Renal cortex interstitium (tissue), 11 donors: Measurements from ENCODE around the gene TAAR9. TPM values are rescaled to one million over a fixed set of nuclear protein-coding genes. Genes with fewer than 3 reads are reported as not detected.
"Not testable (repeated sequence)": the region's sequence is repeated elsewhere in the genome, so short reads cannot be mapped to it uniquely, and the experiment has no call there.

Experiments
- DNase-seq, 11 donors: peaks; one replicate each; pipeline ENCODE4 v3.0.0-alpha.2; 2013; ENCODE audit warnings: low read depth in 9 of 11, low spot score in 4 of 11; ENCODE audit errors: extremely low read depth in 1 of 11
- polyA plus RNA-seq, 3 donors: library from polyadenylated mRNA; unstranded; fragments of 120-200 nt; gene quantifications; one replicate each; pipeline ENCODE4 v1.2.1, GENCODE V29; 2013; ENCODE audit not compliant: insufficient read length in 3 of 3

Gene TAAR9
- polyA plus RNA-seq, 3 donors = not detected

DNA sequence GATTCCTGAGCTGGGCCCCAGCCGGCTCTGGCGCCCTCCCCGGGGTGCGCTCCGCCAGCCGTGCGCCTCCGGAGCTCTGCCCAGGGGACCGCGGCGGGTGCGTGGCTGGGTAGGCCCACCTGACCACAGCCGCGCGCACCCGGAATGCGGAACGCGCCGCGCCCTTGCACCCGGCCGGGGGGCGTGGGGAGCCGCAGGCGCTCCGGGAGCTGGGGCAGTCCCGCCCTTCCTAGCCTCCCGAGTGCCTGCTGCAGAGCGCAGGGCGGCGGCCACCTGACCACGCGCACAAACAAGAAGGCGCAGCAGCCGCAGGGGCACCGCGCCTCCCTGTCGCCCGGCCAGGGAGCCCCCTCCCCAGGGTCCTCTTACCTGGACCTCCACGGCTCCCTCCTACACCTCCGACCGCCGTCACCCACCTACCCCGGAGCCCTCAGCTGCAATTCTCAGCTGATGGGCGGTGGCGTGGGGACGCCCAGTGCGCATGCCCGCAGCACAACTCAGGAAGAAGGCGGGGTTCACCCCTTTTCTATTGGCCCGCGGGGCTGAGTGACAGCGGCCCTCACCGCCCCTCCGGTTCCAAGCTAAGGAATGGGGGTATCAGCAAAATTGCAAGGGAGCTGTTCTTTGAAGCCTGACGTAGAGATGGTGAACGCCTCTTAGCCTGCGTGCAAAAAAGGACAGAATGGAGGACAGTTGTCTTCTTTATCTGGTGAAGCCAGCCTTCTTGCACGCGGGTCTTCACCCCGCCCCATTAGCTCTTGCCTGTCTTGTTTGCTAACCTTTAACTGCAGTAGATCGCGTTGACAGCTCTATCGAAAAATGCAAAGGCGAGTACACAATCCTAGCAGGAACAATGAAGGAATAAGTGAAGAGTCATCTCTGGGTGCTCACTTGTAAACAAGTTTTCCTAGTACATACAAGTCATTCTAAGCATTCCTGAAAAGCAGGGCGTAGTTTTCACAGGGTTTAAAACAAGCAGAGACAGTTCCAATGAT lies 25.1 kb upstream of the TAAR9 start, which contains the start of gene STX7:
TSS of gene STX7 (minus strand) at position 479 of the 995 bp plus-strand sequence. CDS start 9,586 bp downstream, outside the sequence.
- DNase-seq = peak; percentile 61 to 92 (median 82)

DNA sequence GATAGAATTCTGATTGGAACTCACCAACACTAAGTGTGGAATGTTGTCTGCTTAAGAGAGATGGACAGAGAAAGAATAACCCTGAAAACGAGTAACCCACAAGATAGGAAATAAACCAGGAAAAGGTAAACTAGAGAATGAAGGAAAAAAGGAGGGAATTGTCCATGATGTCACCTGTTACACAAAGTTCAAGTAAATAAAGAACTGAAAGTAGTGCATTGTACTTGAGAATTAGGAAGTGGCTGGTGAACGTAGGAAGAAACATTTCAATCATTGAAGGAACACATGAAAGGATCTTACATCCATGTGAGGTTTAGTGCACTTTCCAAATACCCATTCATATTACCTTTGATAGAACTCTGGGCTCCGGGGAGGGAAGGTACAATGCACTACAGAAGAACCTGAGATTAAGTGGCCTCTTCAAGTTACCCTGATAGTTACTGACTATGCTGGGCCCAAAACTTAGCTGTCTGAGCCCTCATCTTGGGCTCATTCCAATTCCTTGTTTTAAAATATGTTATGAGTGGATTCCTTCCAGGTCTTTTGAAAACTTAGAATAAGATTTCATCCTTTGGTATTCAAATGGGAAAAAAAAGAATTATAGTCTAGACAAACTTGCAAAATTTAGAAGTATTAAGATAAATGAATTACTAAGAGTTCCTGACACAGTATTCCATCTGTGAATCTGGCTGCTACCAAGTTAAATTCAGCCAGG lies 24.1 kb upstream of the TAAR9 start:
- DNase-seq = no peak

DNA sequence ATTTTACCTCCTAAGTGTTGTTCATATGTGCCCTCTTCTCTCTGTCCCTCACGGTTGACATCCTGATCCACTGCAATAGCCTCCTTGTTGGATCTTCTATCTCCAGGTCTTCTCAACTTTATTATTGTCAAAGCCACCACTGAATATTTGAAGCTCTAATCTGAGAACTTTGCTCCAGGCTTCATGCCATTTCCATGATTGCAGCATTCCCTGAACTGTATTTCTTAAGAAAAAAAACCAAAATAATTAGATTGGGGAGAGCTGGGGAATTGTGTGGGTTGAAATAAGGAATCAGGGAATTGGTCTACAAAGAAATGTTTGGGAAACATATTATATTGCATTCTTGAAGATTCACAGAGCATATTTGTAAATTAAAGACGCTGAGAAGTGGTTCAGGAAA lies 22.7 kb upstream of the TAAR9 start:
- no peak for DNase-seq

DNA sequence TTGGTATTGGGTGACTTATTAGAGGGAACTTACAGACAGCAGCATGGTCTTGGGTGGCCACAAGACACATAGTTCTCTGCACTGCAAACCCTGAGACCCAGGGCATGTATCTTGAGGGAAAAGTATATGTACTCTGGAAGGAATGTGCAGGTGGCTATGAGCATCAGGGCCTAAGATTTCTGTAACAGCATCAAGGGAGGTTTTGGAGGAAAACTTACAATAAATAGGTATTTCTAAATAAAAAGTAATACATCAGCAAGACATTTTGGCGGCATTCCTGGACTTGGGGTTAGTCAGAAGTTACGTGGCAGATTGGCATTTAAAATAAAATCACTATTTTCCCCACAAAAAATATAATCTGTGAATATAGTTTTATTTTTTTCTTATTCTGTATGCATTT lies 17.1 kb upstream of the TAAR9 start:
- DNase-seq = no peak

DNA sequence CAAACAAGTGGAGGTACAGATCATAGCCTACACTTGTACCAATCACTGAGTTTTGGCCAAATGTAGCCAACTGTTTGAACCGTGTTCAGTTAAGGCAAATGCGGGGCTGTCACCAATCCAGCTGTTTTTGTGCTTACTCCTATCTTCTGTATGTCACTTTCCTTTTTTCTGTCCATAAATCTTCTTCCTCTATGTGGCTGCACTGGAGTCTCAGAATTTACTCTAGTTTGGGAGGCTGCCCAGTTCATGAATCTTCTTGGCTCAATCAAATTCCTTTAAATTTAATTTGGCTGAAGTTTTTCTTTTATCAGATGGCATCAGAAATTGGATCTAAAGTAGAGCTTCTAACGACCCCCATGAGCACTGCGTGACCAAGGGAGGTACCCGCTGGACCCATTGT lies 13.4 kb upstream of the TAAR9 start:
- DNase-seq = no peak

DNA sequence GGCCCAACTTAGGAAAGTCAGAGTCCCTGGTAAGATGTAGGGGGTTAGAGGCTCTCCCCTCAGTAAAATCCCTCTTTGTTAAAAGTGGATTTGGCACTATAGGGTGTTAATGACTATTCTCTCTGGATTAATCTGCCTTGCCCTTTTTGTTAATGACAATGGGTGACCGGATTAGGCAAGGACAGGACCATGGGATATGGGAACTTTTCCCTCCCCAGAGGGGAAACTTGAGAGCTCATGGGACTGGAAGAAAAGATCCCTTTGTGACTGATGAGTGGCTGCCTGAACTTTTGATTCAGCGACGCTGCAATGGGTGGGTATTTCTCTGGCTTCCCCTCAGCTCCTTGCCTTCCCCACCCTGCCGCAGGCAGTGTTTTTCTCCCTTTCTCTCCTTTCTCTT lies 12.2 kb upstream of the TAAR9 start:
- DNase-seq = no peak

DNA sequence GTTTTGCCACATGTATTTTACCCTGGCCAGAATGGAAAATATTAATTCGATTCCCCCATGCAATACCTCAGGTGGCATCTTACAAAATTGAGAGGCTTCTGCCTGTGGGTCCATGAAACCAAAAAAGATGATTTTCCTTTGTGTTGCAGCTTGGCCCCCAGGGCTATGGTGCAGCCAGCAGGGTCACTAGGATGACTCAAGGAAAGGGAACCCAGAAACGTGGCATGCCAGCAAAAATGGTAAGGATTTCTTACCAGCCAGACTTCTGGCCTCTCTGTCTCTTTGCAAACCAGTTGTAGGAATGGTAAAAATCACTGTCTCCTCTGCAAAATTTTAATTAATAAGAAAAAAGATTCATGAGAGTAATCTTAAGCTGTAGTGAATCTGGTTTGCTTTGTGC lies 11.6 kb upstream of the TAAR9 start:
- DNase-seq = no peak

DNA sequence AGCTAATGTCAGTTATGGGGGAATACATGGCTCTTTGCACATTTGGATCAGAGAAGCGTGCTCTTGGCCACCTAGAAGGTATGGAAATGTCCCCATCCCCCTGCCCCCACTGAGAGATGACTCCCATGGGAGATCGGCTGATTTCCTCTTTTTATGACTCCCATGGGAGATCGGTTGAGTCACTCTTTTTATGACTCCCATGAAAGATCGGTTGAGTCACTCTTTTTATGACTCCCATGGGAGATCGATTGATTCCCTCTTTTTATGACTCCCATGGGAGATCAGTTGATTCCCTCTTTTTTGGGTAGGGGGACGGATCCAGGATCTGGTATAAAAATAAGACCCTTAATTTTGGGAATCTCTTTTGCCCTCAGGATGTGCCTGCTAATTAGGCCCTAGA lies 10.3 kb upstream of the TAAR9 start:
- no peak for DNase-seq

DNA sequence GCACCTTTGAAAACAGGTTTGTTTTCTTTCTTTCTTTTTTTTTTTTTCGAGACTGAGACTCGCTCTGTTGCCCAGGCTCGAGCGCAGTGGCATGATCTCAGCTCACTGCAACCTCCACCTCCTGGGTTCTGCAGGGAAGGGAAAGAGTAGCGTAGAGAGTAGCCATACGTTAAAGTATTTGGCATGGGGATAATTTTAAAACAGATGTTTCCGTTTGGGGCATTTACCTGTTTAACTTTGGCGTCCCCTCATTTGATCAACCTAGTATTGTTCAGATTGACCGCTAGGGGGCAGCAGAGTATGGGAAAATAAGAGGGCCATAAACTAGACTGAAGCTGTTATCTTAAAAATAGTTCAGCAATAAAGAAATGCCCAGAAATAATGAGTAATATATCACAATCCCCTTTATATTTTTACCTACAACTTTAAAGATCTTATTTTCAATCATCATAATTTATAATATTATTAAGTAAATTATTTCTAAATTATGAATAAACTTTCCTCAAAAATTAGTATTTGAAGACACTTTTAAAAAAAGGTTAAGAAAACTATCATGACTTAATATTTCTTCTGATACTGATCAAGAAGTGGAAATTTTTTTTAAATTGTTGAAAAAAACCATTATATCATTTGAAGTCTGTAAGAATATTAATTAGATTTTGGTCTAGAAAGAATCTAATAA lies 7.6 kb upstream of the TAAR9 start:
- DNase-seq = peak in 10 of 11 donors; percentile 52 to 72 (median 58)

DNA sequence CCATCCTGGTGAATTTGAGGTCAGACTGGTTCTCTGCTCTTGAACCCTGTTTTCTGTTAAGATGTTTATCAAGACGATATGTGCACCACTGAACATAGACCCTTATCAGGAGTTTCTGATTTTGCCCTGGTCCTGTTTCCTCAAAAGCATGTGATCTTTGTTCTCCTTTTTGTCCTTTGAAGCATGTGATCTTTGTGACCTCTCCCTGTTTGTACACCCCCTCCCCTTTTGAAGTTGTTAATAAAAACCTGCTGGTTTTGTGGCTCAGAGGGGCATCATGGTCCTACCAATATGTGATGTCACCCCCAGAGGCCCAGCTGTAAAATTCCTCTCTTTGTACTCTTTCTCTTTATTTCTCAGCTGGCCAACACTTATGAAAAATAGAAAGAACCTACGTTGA lies 3.5 kb upstream of the TAAR9 start:
- DNase-seq = not testable (repeated sequence)

DNA sequence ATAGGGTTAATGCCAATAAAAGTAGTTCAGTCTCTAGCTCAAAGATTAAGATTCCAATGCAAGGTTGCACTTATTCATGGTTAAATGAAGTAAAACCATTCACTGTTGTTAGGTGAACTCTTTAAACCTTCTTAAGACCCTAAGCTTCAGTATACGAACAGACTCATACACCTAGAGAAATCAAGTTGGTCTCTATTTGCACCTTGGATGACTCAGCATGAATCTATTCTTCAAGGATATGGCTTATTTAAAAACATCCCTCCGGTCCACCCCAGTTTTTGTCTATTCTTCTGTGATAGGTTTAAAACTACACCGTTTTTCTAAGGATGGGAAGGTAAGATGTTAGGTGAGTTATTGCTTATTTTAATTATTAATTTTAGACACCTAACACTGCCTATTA lies 932 bp upstream of the TAAR9 start:
- no peak for DNase-seq

DNA sequence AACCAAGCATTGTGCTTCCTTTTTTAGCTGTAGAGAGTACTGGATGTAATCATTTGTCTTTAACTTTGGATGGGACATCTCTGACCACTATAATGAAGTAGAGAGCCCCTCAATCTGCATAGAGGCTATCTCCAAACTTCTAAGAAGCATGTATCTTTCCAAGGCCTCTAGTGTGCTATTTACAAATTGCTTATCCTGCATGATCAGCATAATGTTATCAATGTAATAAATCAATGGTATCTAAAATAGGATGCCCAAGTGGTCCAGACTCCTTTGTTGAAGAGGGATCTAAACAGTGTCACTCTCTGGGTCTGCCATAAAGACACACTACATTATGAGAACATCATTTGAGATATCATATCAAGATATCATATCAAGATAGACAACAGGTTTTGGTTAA lies 6.7 kb downstream of the TAAR9 start:
- no peak for DNase-seq

DNA sequence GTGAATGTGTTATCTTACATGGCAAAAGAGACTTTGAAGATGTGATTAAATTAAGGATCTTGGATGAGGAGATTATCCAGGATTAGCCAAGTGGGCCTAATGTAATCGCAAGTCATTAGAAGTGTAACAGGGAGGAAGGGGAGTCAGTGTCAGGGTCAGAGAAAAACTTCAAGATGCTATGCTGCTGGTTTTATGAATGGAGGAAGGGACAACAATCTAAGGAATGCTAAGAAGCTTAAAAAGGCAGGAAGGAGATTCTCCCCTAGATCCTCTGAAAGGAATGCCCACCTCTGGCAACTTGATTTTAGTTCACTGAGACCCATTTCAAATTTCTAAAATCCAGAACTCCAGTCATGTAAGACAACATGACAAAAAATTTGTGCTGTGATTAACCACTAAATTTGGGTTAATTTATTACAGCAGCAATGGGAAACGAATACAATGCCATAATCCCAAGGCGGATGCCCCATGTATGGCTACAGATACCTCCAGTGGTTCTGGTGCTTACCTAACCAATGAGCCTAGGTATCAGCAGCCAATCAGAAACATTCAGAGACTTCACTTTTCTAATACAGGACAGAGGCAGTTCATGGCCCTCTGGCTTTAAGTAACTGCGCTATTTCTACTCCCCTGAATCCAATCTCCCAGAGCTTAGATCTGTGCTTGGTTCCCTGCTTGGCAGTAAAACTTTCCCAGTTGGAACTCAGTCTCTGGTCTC lies 10.8 kb downstream of the TAAR9 start:
- DNase-seq = no peak

DNA sequence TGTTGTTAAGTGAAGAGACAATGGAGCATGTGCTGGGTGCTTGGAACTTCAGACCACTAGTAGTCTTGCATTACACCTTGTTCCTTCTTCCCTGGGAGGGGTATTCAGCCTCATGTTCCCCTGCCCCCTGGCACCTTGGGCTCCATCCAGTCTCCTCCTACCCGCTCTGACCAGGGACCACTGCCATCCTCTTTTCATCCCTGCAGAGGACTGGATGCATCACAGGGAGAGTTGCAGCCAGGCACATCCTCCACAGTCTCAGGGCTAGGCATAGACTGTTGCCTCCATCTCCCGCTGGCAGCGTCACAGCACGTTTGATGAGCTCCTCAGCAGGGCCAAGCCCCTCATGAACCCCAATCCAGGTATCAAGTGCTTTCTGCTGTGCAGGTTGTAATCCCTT lies 13.1 kb downstream of the TAAR9 start:
- DNase-seq = no peak

DNA sequence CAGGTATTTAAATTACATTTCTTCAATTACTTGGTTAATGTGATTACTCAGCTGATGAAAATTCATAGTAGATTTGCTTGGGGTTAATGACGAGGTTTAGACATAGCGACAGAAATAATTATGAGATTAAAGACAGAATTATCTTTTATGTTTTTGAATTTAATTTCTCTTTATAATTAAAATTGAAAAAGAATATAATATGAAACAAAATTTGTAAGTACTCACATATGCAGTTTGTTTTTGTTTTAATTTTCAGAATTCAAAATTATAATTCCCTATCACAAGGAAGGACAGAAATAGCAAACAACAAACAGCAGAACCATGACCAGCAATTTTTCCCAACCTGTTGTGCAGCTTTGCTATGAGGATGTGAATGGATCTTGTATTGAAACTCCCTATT lies 14.3 kb downstream of the TAAR9 start, which contains the start of gene TAAR8:
TSS of gene TAAR8 (plus strand) at position 301 of the 400 bp plus-strand sequence. CDS start at position 322, 21 bp downstream.
- DNase-seq = no peak

DNA sequence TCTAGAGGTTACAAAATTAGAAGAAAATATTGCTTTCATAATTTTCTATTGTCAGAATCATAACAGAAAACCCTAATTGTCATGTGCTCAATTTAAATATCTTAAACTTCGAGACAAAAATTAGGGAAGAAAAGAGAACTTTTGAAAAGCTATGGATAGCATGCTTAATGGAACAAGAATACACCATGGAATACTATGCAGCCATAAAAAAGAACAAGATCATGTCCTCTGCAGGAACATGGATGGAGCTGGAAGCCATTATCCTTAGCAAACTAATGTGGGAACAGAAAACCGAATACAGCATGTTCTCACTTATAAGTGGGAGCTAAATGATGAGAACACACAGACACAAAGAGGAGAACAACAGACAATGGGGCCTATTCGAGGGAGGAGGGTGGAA lies 22.0 kb downstream of the TAAR9 start:
- DNase-seq = not testable (repeated sequence)

DNA sequence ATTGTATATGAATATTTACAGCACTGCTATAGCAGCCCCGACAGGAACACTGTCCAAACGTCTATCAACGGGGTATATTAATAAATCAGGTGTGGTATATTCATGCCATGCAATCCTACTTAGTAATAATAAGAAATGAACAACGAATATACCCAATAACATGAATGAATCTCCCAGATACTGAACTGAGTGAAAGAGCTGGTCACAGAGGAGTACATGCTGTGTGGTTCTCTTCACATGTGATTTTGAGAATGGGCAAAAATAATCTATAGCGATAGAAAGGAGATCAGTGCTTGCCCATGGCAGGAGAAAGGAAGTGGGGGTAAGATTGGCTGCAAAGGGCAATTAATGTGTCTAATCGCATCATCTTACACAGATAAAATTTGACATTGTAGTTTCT lies 28.3 kb downstream of the TAAR9 start:
- no peak for DNase-seq

DNA sequence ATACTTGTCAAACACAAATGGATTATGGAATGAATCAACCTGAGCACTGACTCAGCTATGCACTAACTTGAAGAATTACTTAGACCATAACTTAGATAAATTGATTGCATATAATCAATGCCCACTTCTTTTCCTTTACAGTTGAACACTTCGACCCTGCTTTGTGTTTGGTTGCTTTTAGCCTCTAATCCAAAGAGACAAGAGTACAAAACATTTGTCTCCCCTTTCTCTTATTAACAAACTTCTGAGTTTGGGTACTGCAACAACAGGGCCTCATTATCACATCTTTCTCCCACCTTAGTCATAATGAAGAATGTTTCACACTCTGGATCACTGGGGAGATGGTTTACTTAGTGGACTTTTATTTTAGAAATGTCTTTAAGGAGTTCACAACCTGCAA lies 29.5 kb downstream of the TAAR9 start:
- DNase-seq = no peak

DNA sequence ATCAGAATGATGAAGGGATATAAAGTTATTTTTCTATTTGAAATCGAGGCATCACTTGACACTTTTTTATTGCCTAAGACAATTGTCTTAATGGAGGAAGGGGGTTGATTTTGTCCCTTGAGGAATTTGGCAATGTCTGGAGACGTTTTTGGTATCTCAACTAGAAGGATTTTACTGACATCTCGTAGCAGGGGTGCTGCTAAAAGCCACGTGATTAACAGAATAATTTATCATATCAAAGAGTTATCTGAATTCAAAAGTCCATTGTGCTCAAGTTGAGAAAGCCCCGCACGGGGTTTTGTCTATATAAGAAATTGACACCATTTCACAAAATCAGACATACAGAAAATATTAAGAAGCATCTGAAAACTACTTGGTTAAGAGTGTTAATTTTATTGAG lies 30.5 kb downstream of the TAAR9 start:
- no peak for DNase-seq
